Astrocyte (in vitro differentiated cells and primary cell): ENCODE measurements around the gene NEURL1. TPM values are rescaled to one million over a fixed set of nuclear protein-coding genes. Genes with fewer than 3 reads are reported as not detected.

Experiments used
- DNase-seq: peaks from one replicate; pipeline ENCODE4 v3.0.0-alpha.2; 2010; ENCODE audit warnings: low read depth
- FAIRE-seq: peaks from 2 replicates; lab custom pipeline; 2011; peaks lifted over from hg19 to GRCh38; lab: Jason Lieb, UNC
- H2AFZ ChIP-seq: 2 replicates; pipeline ENCODE4 v1.6.0; 2012; ENCODE audit warnings: low read depth, low read length, inconsistent platforms
- H3K27ac ChIP-seq: 2 replicates; pipeline ENCODE4 v1.5.1; 2011; ENCODE audit warnings: low read depth, low read length, inconsistent platforms
- H3K27me3 ChIP-seq: 2 replicates; pipeline ENCODE4 v1.6.0; 2011; ENCODE audit warnings: low read length, inconsistent platforms; ENCODE audit not compliant: insufficient read depth
- H3K36me3 ChIP-seq: 2 replicates; pipeline ENCODE4 v1.5.1; 2011; ENCODE audit warnings: low read length, inconsistent platforms; ENCODE audit not compliant: insufficient read depth
- H3K4me1 ChIP-seq: 2 replicates; pipeline ENCODE4 v1.5.1; 2011; ENCODE audit warnings: low read length, inconsistent platforms; ENCODE audit not compliant: insufficient read depth
- H3K4me2 ChIP-seq: 2 replicates; pipeline ENCODE4 v1.6.0; 2012; ENCODE audit warnings: low read length, inconsistent platforms
- H3K4me3 ChIP-seq: 2 replicates; pipeline ENCODE4 v1.5.1; 2011; ENCODE audit warnings: low read depth, mild to moderate bottlenecking, low read length, inconsistent platforms; ENCODE audit not compliant: insufficient read depth
- H3K79me2 ChIP-seq: 2 replicates; pipeline ENCODE4 v1.6.0; 2012; ENCODE audit warnings: mild to moderate bottlenecking, low read length, inconsistent platforms; ENCODE audit not compliant: insufficient read depth
- H3K9ac ChIP-seq: 2 replicates; pipeline ENCODE4 v1.6.0; 2012; ENCODE audit warnings: mild to moderate bottlenecking, low read length, inconsistent platforms
- H3K9me3 ChIP-seq: 2 replicates; pipeline ENCODE4 v1.5.1; 2012; ENCODE audit warnings: low read depth, mild to moderate bottlenecking, low read length, inconsistent platforms; ENCODE audit not compliant: insufficient read depth
- H4K20me1 ChIP-seq: 2 replicates; pipeline ENCODE4 v1.6.0; 2012; ENCODE audit warnings: low read length, inconsistent platforms; ENCODE audit not compliant: insufficient read depth
- H3K27ac Mint-ChIP-seq: one replicate; pipeline ENCODE4 v1.8.0; 2021; ENCODE audit warnings: mild to moderate bottlenecking, mixed read lengths; ENCODE audit not compliant: unreplicated experiment
- H3K27me3 Mint-ChIP-seq: one replicate; pipeline ENCODE4 v1.8.0; 2021; ENCODE audit warnings: low read depth, mixed read lengths; ENCODE audit not compliant: unreplicated experiment
- H3K36me3 Mint-ChIP-seq: one replicate; pipeline ENCODE4 v1.8.0; 2021; ENCODE audit warnings: low read depth, mixed read lengths; ENCODE audit not compliant: unreplicated experiment
- H3K4me1 Mint-ChIP-seq: one replicate; pipeline ENCODE4 v1.8.0; 2021; ENCODE audit warnings: low read depth, mixed read lengths; ENCODE audit not compliant: unreplicated experiment
- H3K4me3 Mint-ChIP-seq: one replicate; pipeline ENCODE4 v1.8.0; 2021; ENCODE audit warnings: mild to moderate bottlenecking, moderate library complexity, mixed read lengths; ENCODE audit not compliant: unreplicated experiment
- H3K9me3 Mint-ChIP-seq: one replicate; pipeline ENCODE4 v1.8.0; 2021; ENCODE audit warnings: mild to moderate bottlenecking, mixed read lengths; ENCODE audit not compliant: unreplicated experiment
- CTCF ChIP-seq: IDR thresholded peaks from 2 replicates; pipeline ENCODE4 v1.5.1; 2011; ENCODE audit warnings: low read depth, mild to moderate bottlenecking, inconsistent platforms, low read length, moderate library complexity; ENCODE audit not compliant: insufficient read depth
- EZH2 ChIP-seq: IDR thresholded peaks from 2 replicates; pipeline ENCODE4 v1.6.1; 2012; ENCODE audit warnings: mild to moderate bottlenecking, low read length, inconsistent platforms; ENCODE audit not compliant: insufficient read depth
- total RNA-seq: library from RNA; stranded (reverse); gene quantifications from 2 replicates; pipeline ENCODE4 v1.2.1, GENCODE V29; 2021

Gene NEURL1
- total RNA-seq, 1 donor from 2014 or later = 1.5 TPM

- Mint-ChIP-seq H3K27me3 (peaks cover 10% of the 10 kb centered on the region), H3K27ac (no peak within 1 kb of the TSS), H3K4me3 (no peak within 1 kb of the TSS), H3K9me3 (peaks cover 2% of the 10 kb centered on the region), H3K4me1 (peaks cover 10% of the 10 kb centered on the region), H3K36me3 (peaks cover 3% of the 10 kb centered on the region)
- TF ChIP-seq EZH2 = no peak
- TF ChIP-seq CTCF = no peak
- H3K4me1 ChIP-seq = no peaks in the 10 kb centered on the region
- H3K79me2 ChIP-seq = no peaks in the 10 kb centered on the region
- H4K20me1 ChIP-seq = no peaks in the 10 kb centered on the region
- H3K9me3 ChIP-seq = no peaks in the 10 kb centered on the region
- peaks cover 10% of the 10 kb centered on the region for H3K27me3 ChIP-seq
- FAIRE-seq (no peak), DNase-seq (no peak)
- H3K4me3 ChIP-seq = no peak within 1 kb of the TSS
- H3K27ac ChIP-seq = no peak within 1 kb of the TSS
- H3K9ac ChIP-seq = no peak within 1 kb of the TSS
- no peak within 1 kb of the TSS for H3K4me2 ChIP-seq
- no peaks in the 10 kb centered on the region for H3K36me3 ChIP-seq
- no peak within 1 kb of the TSS for H2AFZ ChIP-seq
Observed at GRCh38 chr10:103458720-103459119, 34.8 kb upstream of the NEURL1 start, which contains the start of gene CALHM1. TSS of gene CALHM1 (minus strand) at chr10:103458900. CDS start at chr10:103458751, 149 bp downstream.

GRCh38 chr10:103459615-103460014 lies 33.9 kb upstream of the NEURL1 start:
- Histone ChIP-seq H3K9me3 (no peaks in the 10 kb centered on the region), H3K27me3 (peaks cover 16% of the 10 kb centered on the region), H3K27ac (no peak overlapping the region), H3K36me3 (no peaks in the 10 kb centered on the region), H3K9ac (no peak overlapping the region), H3K4me2 (no peak overlapping the region), H2AFZ (no peak overlapping the region), H3K4me1 (no peaks in the 10 kb centered on the region), H3K79me2 (no peaks in the 10 kb centered on the region), H4K20me1 (no peaks in the 10 kb centered on the region), H3K4me3 (no peak overlapping the region)
- peaks cover under 1% of the 10 kb centered on the region for H3K36me3 Mint-ChIP-seq
- H3K27ac Mint-ChIP-seq = no peak overlapping the region
- H3K9me3 Mint-ChIP-seq = peaks cover under 1% of the 10 kb centered on the region
- H3K4me3 Mint-ChIP-seq = no peak overlapping the region
- FAIRE-seq (no peak), DNase-seq (no peak)
- TF ChIP-seq CTCF (no peak), EZH2 (no peak)
- peaks cover 10% of the 10 kb centered on the region for H3K4me1 Mint-ChIP-seq
- peaks cover 8% of the 10 kb centered on the region for H3K27me3 Mint-ChIP-seq

- Histone ChIP-seq H3K4me3 (no peak overlapping the region), H4K20me1 (no peaks in the 10 kb centered on the region), H3K36me3 (no peaks in the 10 kb centered on the region), H2AFZ (no peak overlapping the region), H3K4me1 (no peaks in the 10 kb centered on the region), H3K4me2 (no peak overlapping the region), H3K9me3 (no peaks in the 10 kb centered on the region), H3K9ac (no peak overlapping the region), H3K27me3 (peaks cover 21% of the 10 kb centered on the region), H3K27ac (no peak overlapping the region), H3K79me2 (no peaks in the 10 kb centered on the region)
- no peak for FAIRE-seq
- Mint-ChIP-seq H3K27ac (no peak overlapping the region), H3K9me3 (no peaks in the 10 kb centered on the region), H3K27me3 (peaks cover 5% of the 10 kb centered on the region), H3K4me3 (no peak overlapping the region), H3K4me1 (peaks cover 22% of the 10 kb centered on the region), H3K36me3 (no peaks in the 10 kb centered on the region)
- TF ChIP-seq CTCF (no peak), EZH2 (no peak)
- no peak for DNase-seq
Observed at GRCh38 chr10:103463499-103463898, 30.0 kb upstream of the NEURL1 start.
